Upper lobe of left lung (tissue), 4 donors: ENCODE measurements around the gene CARD19.

Experiments used
- CTCF ChIP-seq, 6 experiments: fragments of 450-650 bp in 4 of 6; fragments of 200-600 bp in 2 of 6; sonication (generic) in 2 of 6; IDR thresholded peaks; one replicate each; pipeline ENCODE4 v1.5.1; 2016 to 2019; ENCODE audit warnings: antibody characterized with exemption in 6 of 6
- EP300 ChIP-seq, 4 donors: sonication (generic); formaldehyde crosslinking; IDR thresholded peaks; one replicate each; pipeline ENCODE4 v1.5.1; 2017; ENCODE audit warnings: antibody characterized with exemption in 4 of 4, control low read depth in 2 of 4
- POLR2A ChIP-seq, 4 donors: fragments of 450-650 bp; IDR thresholded peaks; one replicate each; pipeline ENCODE4 v1.5.1; 2016 to 2017; ENCODE audit warnings: antibody characterized with exemption in 4 of 4, mild to moderate bottlenecking in 2 of 4
- POLR2AphosphoS5 ChIP-seq, 2 donors: sonication (generic); formaldehyde crosslinking; IDR thresholded peaks; one replicate each; pipeline ENCODE4 v1.5.1; 2017; ENCODE audit warnings: antibody characterized with exemption in 2 of 2

GRCh38 chr9:93087971-93088655, 7.9 kb upstream of the CARD19 start:
- no peak for TF ChIP-seq POLR2AphosphoS5 (IDR thresholded peaks at IDR 0.05)
- no peak for TF ChIP-seq EP300 (IDR thresholded peaks at IDR 0.05)
- no peak for TF ChIP-seq CTCF (IDR thresholded peaks at IDR 0.05)
- no peak for TF ChIP-seq POLR2A (IDR thresholded peaks at IDR 0.05)
